ENCODE results near the gene LAMTOR5.

The LAMTOR5 gene

DNA sequence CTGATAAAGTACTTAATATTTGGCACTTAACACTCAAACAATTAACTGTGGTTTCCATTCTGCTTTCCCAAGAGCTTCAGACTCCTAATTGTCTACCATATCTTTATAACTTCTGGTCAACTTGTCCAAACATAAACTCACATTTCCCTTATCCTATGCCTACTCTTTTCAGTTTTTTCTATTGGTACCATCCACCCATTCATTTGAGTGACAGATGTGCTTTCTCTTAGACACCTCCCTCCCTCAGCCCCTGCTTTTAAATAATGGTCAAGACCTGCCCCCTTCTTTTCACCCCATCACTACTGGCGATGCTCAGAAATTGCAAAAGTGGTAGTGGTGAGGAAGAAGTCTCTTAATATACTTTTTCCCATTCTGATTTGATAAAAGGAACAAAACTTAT is 22.1 kb downstream of the LAMTOR5 start:
- no peak for ATAC-seq

DNA sequence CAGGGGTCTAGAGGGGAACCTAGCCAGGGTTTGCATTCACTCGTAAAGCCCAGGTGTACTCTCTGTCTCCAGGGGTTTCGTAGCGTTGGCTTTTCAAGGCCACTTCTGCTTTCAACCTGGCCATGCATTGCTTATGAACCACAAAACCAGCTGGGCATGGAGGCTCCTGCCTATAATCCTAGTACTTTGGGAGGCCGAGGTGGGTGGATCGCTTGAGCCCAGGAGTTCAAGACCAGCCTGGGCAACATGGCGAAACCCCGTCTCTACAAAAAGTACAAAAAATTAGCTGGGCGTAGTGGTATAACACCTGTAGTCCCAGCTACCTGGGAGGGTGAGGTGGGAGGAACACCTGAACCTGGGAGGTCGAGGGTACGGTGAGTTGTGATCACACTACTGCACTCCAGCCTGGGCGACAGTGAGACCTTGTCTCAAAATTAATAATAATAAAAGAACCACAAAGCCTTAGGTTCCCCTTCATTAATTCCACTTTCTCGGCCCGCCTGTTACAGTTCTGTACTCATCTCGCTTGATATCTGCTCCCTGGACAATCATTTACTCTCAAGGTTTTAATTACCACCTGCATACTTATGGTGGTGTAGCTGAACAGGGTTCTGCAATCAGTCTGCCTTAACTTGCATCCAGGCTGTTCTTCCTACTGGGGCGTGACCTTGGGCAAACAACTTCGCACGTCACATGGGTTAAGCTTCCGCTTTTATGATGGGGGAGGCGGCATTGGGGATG is 22.7 kb downstream of the LAMTOR5 start:
- ATAC-seq = no peak

DNA sequence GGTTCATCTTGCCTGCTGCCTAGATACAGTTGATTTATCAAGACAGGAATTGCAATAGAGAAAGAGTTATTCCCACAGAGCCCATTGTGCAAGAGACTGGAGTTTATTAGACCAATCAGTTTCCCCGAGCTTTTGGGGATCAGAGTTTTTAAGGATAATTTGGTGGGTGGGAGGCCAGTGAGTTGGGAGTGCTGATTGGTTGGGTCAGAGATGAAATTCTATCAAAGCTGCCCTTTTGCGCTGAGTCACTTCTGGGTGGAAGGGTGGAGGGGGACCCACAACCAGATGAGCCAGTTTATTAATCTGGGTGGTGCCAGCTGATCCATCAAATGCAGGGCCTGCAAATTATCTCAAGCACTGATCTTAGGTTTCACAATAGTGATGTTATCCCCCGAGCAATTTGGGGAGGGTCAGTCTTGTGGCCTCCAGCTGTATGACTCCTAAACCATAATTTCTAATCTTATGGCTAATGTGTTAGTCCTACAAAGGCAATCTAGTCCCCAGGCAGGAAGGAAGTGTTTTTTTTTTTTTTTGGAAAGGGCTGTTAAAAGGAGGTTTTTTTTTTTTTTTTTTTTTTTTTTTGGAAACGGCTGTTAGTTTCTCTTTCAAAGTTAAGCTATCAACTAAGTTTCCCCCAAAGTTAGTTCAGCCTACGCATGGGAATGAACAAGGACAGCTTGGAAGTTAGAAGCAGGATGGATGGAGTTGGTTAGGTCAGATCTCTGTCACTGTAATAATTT is 24.1 kb downstream of the LAMTOR5 start:
- ATAC-seq = no peak

DNA sequence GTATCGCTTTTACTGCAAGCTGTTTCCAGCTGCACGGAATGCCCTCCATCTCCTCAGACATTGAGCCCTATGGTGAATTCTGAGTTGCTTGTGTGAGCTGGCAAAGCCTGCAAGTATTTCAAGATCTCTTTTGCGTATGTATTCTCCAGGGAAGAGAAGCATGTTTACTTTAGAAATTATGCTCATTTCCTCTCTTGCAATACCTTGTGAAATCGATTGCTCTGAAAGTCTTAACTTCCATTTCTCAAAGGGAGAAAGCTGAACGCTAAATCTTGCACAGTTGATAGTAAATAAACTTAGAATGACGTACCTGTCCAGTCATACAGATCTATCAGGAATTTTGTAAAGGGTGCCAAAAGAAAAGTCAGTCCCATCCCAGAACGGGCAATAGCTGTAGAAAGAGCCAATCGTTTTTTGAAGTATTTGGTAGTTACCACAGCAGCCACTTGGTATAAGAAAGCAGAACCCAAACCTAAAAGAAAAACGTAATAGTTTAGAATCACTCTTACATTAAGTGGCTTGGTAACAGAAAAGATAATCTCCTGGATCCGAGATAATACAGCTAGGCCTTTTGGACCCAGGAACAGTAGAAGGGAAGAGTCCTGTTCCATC is 26.7 kb downstream of the LAMTOR5 start:
- ATAC-seq = no peak

DNA sequence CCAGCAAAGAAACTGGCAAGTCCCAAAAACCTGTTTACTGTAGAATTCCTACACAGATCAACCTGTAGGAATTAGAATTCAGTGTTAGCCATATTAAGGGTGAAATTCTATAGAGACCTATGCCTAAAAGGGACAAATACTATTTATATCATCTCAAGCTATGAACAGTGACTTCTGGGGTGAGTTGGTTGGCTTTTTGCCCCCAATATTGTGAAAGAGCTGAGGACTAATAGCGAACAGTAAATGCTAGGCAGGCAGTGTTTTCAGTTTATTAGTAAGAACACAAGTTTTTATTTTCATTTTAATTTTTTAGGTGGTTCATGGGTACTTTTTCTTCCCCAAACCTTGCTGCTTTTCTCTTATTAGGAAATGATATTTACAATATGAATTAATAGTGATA is 32.0 kb downstream of the LAMTOR5 start:
- no peak for ATAC-seq

DNA sequence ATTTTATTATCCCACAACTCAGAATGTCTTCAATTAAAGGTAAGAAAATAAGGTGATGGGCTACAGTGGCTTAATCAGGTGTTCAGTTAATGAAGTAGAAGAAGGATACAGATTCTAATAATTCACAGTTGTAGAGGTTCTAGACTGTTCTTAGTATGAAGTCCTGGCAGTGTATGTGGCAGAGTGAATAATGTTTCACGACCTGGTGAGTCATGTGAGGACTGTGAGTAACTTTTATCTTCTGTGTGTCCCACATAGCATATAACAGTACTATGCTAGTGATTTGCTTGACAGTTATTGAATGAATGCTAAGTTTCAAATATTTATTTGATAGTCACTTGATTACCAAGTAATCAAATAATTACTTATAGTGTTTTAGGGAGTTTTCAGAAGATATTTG is 36.7 kb downstream of the LAMTOR5 start:
- peak; percentile 100 for ATAC-seq

DNA sequence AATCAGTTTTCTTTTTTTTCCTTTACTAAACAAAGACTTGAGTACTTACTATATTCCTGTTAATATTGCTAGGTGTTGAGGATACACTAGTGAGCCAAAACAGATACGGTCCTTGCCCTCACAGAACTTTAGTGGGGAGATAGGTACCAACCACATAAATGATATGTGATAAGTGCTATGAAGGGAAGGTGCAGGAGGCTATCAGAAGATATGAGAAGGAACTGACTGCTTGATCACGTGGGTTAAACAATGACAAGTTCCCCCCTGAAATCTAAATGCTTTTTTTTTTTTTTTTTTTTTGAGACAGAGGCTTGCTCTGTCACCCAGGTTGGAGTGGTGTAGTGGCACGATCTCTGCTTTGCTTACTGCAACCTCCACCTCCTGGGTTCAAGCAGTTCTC is 43.3 kb downstream of the LAMTOR5 start:
- ATAC-seq = no peak

DNA sequence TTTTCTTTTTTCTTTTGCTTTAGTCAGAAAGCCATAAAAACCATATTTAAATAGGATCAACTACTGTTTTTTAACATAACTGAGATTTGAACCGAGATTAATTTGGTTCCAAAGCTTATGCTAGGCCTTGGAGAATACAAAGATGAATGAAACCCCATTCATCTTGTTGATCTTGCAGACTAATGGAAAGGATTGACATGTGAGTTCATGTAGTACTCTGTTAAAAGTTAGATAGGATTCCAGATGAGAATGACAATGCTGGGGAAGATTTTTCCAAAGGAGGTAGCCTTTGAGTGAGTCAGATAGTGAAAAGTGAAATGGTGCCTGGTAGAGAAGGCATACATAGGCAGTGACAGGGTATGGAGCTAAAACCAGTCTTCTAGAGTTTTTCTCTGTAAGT is 45.6 kb downstream of the LAMTOR5 start:
- no peak for ATAC-seq

DNA sequence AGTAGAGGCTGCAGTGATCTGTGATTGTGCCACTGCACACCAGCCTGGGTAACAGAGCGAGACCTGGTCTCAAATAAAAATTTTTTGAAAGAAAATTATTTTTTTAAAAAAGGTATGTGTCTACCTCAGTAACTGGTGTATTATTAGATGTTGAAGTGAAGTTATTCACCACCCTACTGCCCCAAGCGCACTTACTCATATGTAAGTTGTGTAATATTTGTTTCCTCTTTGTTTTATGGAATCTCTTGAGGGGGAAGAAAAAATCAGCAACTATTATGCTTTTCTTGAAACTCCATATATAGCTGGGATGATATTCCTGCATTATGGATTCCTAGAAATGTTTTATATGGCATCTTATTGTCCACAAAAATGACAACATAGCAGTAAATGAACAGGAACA is 47.1 kb downstream of the LAMTOR5 start:
- ATAC-seq = no peak

DNA sequence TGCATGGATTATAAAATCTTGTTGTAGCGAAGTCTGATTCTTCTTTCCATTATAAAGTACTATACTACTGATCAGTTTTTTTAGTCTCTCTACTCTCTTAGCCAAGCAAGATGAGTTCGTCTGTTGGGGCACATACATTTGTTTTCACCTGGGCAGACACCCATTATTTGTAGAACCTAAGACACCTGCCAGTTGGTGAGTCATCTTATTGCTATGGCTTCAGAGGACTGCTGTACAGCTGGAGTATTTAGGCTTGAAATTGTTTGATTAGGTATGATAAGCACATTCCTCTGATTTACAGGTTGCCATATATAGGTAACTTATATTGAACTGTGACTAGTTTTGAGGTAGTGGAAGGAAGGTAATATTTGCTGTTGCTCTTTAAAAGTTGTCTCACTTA is 51.1 kb downstream of the LAMTOR5 start:
- no peak for ATAC-seq

DNA sequence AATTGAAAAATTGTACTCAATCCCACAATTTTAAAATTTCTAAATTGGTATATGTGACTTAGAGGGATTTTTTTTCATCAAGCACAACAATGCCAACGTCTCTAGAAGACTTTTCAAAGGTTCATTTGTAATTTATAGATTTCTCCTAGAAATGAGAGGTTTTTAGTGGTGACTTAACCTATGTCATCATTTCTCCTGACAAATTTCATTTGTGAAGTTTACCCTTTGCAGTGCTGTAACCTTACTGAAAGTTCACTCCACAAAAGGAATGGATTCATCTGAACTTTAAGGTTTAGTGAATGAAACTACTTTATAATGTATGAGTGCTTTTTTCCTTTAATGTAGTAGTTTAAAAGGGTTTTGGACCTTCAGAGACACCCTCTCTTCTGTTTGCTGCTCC is 52.2 kb downstream of the LAMTOR5 start:
- ATAC-seq = no peak
